GM19395 (cell line): ENCODE data around the gene LNPEP.

ENCODE experiments used
- ATAC-seq: cut with Tn5 transposase; IDR thresholded peaks from one replicate; pipeline ENCODE4 v1.9.1; 2021; ENCODE audit warnings: mild to moderate bottlenecking, moderate library complexity; ENCODE audit not compliant: unreplicated experiment

The LNPEP gene

DNA sequence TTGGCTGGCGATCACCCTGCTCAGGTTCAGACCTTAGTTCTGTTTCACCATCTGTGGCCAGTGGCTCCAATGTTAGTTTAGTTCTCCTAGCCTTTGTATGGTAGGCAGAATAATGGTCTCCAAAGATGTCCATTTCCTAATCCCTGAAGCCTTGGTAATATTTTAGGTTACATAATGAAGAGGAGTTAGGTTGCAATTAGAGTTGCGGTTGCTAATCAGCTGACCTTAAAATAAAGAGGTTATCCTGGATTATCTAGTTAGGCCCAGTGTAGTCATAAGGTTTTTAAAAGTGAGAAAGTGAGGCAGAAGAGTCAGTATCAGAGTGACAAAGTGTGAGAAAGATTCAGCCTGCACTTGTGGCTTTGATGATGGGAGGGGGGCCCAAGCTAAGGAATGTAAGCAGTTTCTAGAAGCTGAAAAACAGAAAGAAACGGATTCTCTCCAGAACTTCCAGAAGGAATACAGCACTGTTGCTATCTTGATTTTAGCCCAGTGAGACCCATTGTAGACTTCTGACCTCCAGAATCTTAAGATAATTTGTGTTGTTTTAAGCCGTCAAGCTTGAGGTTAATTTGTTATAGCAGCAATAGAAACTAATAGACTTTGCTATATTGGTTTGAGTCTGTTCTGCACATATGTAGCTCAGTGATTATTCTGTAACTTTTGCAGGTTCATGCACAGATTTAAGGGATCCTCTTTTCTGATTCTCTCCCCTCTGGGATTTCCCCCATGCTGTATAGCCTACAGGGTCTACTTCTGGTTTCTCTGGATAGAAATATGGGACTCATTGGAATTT, 21.6 kb downstream of the LNPEP start:
- peak; percentile 63 for ATAC-seq

DNA sequence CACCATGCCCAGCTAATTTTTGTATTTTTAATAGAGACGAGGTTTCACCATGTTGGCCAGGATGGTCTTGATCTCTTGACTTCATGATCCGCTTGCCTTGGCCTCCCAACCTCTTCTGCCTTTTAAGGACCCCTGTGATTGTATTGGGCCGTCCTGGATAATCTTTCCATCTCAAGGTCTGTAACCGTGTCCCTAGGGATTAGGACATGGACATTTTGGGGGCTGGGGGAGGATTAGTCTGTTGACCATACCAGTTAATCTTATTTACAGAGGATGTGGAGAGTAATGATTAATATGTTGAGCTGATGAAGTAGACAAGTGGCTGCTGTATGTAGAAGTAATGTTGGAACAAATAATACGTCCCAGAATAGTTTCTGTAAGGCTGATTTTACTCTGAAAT, 23.1 kb downstream of the LNPEP start:
- ATAC-seq = no peak

DNA sequence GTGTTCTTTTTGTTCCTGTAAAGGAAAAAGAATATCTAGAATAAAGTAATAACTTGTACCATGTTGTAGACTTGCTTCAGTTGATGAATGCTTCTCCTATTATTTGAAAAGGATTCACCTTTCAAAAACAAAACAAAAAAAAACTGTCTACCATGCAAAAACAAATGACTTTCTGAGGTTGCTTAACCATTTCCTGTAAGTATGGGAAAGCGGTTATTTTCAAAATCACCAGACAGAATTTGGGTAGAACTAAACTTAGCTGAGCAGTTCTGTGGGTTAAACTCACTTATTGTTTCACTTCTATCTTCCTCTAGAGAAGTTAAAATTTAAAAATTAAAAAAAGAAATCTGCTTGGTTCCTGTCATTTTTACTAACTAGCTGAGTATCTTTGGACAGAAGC, 25.2 kb downstream of the LNPEP start:
- peak; percentile 57 for ATAC-seq

DNA sequence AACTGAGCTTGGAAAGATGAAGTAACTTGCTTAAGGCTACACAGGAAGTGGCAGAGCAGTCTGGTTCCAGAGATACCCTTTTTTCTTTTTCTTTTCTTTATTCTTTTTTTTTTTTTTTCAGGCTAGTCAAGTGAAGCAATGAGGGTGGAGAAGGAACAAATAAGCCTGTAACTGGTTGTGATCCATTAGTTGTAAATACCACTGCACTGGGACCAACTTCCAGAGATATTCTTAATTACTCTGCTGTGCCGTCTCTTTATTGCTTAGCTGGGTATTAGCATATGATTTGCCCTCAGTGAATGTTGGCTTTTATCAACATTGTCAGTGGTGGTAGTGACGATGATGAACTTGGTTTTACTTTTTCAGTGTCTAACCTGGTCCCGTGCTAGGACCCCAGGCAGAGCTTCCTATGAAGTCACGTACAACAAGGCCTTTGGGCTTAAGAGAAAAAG, 26.7 kb downstream of the LNPEP start:
- no peak for ATAC-seq

DNA sequence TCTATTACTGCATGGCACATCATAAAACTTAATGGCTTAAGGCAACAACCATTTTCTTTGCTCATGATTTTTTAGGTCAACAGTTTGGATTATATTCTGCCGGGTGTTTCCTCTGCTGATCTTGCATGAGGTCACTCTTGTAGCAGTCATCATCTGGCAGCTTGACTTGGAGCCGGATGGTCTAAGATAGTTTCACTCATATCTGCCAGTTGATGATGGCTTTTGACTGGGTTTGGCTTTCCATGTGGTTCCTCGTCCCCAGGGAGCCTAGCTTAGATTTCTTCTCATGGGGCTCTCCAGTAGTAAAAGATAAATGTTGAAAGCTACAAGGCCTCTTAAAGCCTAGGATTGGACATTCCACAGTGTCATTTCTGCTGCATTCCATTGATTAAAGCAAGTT, 27.4 kb downstream of the LNPEP start:
- ATAC-seq = peak; percentile 68

DNA sequence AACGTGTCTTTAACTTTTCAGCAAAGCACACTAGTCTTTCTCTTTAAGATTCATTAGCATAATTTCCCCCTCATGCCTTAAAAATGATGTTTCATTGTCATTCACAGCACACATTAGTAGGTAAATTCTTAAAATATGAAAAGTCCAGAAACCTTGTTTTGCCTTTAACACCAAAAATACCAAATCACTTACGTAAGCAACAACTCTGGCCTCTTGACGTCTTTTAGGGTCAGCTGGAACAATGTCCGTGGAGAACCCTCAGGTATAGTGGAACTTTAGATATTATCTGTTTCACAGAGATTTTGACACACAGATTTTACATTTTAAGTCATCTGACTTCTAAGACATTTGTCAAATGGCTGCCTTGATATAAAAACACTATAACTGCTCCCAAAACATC, 30.9 kb downstream of the LNPEP start:
- ATAC-seq = no peak

DNA sequence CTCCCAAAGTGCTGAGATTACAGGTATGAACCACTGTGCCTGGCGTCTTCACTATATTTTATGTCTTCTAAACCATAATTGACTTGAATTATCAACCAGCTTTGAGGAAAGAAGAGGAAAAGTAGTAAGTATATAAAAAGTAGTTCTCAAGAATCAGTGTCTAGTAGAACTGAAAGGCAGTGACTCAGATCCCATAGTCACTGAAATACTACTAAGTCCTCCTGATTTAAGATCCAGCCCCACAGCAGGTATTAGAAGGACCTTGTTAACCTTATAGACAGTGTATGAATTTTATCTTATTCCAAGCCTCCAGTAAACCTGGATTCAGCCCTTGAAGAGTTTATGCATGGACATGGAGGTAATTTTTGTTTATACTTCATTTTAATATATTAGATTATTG, 31.5 kb downstream of the LNPEP start:
- no peak for ATAC-seq

DNA sequence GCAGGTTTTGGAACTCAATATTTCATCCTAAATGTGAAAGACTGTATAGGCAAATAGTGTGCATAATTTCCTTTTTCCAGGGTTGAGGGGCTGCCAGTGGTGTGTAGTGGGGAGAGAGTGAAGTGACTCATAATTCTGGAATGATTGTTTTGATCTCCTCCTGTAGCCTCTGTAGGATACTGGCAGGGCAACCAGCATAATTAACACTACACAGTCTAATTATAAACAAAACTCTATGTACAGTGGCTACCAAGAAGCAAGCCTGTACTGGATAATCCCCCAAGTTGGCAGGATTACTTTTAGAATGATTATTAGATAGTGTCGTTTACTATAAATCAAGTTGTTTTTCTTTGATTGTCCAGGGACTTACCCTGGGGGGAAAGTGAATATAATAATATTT, 32.2 kb downstream of the LNPEP start:
- no peak for ATAC-seq

DNA sequence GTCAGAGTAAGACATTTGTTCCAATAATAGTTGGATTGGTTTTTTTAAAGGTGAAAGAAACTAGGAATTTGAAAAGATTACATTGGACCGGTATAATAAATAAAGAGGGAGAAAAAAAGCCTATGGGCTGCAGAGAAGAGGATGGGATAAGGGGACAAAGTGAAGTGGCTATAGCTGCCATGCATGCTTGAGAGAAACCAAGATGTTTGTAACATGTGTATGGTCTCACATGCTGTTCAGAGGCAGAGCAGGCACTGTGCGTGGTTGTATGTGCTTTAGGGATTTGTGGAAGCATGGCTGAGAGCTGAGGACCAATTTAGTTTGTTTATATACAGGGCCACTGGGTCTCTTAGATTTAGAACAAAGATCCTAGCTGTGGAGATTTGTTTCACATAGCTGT, 32.7 kb downstream of the LNPEP start:
- no peak for ATAC-seq

DNA sequence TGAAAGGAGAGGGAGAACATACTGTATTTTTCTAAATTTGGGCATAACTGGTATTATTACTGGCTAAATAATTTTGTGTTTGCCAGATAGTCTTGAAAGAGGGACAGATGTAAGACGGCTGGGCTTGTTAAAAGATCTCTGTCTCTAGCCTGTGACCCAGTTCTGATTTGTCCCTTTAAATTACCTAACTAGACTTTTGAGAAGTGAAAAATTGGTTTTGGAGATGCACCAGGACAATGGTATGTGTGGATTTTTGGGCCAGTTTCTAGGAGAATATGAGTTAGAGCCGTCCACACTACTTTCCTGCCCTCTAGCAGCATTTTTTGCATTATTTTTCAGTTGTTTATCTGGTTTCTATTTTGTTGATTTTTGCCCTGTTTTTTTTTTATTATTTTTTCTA, 33.5 kb downstream of the LNPEP start:
- no peak for ATAC-seq

DNA sequence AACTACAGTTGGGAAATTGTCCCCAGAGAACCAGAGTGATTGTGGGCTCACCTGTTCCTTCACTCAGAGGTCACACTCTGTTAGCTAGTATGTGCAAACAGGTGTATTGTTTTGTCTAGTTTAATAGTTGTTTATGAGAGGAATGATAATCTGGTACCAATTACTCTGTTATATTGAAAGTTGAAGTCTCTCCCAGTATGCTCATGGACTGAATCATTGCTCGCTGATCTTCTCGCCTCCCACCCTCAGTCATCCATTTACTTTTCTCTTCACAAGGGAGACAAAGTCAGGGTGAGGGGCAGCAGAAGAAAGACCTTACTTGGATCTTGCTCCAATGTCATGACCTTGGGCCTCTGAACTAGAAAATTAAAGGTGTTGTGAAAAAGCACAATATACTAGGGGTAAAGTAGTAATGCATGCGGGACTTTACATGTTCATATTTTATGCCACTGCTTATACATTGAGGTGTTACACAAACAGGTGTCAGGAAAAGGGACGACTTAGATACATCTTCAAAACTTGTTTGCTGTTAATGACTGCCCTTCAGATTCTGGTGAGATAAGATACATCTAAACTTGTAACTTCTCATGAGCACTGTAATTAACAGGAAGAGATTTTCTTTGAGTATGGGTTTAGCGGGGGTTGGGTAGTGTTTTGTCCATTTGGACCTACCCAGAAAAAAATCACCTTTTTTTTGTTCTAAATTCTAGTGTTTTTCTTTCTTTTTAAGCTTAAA, 36.9 kb downstream of the LNPEP start:
- no peak for ATAC-seq

DNA sequence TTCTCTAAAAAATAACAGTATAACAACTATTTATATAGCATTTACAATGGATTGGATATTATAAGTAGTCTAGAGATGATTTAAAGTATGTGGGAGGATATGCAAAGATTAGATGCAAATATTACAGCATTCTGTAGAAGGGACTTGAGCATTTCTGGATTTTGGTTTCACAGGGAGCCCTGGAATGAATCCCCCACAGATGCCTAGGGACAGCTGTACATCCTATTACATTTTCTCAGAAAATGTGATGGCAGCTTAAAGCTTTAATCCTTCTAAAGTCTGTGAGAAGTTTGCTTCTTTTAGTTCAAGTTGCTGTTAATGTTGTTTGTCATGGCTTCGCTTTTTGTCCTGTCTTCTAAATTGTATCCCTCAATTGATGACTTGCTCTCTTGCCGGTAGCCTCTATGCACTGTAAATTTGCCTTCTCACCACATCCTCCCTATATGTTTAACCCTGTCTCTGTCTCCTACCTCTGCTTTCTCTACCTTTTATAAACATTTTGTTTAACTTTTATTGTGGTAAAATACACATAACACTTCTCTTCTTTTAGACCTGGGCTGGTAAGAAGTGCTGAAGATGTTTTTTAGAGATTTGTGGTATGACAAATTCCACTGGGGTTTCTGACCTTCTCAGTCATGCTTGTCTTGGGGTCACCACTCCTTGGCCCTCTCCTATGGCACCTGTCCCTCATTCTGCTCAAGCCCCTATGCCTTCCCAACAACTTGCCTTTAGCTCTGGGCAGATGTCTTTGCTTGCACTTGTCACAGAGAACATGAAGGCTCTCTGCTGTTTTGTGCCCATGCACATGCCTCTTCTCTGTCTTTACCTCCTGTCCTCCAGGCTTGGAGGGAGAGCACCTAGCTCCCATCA, 37.9 kb downstream of the LNPEP start:
- no peak for ATAC-seq

DNA sequence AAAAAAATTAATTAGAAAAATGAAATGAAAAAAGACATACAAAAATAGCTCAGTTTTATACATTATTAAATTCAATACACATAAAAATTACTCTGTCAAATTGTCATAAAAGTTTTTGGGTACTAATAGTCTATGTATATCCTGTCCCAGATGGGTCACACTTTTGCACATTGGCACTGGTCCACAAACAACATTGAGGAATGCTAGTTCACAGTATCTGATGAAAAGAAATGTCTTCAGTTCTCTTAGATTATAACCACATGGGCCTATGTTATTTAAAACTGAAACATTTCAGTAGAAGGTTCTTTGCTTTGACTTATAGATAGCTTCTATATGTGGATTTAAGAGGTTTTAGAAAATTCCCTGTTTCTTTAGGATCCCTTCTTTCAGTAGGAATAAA, 39.8 kb downstream of the LNPEP start:
- ATAC-seq = no peak

DNA sequence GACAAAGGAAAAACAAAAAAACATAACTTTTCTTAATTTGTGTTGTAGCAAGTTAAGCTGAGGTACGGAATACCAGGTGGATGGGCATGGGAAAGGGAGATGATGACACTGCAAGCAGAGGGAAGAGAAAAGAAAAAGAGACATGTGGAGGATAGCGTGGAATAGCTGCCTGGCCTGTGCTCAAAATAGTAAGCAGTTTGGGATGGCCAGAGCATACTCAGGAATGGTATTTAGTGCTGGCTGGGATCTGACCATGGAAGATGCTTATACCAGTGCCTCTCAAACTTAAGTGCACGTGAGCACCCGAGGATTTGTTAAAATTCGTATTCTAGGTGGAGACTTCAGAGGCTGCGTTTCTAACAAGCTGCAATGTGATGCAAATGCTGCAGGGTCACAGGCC, 41.3 kb downstream of the LNPEP start:
- no peak for ATAC-seq

DNA sequence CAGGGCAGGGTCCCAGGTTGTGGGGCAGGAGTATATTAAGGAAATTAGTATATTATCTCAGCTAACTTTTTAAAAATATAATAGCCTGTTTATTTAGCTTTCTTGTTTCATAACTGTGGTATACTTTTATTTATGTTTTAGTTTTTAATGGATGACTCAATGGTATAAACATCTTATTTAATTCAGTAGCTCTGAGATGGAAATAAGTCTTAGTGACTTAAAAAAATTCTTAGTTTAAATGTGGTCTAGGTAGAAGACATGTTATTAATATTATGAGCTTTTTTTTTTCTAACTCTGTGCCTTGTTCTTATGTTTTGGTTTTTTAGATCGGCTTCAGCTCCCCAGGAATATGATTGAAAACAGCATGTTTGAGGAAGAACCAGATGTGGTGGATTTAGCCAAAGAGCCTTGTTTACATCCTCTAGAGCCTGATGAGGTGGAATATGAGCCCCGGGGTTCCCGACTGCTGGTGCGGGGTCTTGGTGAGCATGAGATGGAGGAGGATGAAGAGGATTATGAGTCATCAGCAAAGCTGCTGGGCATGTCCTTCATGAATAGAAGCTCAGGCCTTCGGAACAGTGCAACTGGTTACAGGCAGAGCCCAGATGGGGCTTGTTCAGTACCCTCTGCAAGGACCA, 43.1 kb downstream of the LNPEP start:
- no peak for ATAC-seq

DNA sequence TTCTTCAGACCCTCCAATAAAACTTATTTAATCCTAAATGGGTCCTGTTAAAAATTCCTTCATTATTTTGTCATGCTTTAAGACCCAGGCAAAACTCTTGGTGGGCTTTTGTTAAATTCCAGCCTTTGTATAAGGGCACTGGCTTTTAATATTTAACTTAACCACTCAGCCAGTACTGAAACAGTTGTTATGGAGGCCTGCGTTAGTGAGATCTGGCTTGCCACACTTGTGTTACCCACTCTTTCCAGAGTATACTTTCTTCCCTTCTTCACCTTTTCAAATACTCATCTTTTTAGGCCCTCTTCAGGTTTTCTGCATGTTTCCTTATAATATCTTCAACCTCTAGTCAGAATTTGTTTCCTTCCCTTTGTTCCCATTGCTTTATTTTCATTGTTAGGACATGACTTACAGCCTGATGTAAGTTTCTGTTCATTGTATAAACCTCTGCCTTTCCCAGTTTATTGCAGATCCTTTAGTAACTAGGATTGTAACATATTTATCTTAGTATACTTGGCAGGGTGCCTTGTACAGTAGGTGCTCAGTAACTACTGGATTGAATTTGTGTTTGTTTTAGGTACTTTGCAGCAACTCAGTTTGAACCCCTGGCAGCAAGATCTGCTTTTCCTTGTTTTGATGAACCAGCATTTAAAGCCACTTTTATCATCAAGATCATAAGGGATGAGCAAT, 48.8 kb downstream of the LNPEP start:
- ATAC-seq = no peak

DNA sequence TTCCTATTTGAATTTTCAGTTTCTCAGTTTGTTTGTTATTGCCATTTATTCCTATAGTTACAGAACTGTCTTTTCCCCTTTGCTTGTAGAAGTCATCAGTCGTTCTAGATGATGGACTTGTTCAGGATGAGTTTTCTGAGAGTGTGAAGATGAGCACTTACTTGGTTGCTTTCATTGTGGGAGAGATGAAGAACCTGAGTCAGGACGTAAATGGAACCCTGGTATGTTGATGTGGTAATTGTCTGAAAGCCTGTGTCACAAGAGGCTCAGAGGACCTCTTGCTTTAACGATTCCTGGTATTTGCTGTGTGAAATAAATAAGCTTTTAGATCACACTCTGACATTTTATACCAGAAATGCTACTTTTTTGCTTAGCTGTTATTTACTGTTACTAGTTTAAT, 50.6 kb downstream of the LNPEP start:
- no peak for ATAC-seq

DNA sequence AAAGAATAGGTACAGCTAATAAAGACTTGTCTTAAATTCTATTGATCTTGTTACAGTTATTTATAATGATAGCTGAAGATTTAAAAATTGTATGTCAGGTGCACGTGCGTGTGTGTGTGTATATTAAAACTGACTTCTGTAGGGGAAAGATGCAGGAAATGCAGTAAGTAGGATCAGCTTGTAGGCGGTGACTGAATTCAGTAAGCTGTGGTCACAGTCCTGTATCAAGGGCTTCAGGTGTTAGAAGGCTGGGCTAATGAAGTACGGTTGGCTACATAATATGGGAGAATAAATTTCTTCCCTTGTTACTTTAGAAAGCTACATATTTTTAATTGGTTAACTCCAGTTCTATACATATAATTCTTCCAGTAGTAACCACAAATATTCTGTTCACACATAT, 54.2 kb downstream of the LNPEP start:
- ATAC-seq = no peak

DNA sequence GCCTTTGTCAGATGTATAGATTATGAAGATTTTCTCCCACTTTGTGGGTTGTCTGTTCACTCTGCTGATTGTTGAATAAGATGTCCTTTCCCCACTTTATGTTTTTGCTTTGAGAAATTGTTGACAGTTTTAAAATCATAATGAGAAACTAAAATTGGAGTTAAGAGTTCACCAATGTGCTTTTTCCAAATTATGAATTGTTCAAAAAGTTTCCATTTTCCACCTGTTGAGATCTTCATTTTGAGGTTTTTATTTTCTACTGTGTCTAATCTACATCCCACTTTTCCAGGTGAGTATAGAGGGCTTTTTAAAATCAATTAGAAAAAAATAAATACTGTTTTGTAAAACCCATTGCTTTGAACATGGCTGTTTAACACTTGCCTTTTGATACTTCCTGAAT, 55.8 kb downstream of the LNPEP start:
- ATAC-seq = no peak

DNA sequence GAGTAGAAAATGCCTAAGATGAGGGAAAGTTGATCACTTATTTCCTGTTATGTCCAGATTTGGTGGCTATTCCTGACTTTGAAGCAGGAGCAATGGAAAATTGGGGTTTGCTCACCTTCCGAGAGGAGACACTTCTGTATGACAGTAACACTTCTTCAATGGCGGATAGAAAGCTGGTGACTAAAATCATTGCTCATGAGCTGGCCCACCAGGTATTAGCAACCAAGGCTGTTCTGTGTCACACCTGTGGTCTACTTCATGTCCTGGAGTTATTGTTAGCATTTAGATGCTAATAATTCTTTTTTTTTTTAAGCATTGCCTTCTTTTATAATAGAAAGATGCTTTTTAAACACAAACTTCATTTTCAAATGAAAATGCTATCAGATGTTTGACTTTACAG, 57.9 kb downstream of the LNPEP start:
- ATAC-seq = no peak
